GM12875 (cell line): ENCODE results near the gene PGAM2.
"Not testable (repeated sequence)": the region's sequence is repeated elsewhere in the genome, so short reads cannot be mapped to it uniquely, and the experiment has no call there.

Experiments
- H3K4me3 ChIP-seq: one replicate; pipeline ENCODE4 v1.5.1; 2011; ENCODE audit warnings: low read depth, low read length, control low read depth
- TF ChIP-seq, protein P1 (sequence below): IDR thresholded peaks from 2 replicates; pipeline ENCODE4 v1.5.1; 2011; ENCODE audit warnings: low read depth, mild to moderate bottlenecking, control low read depth, inconsistent platforms, low read length, moderate library complexity, borderline replicate concordance; ENCODE audit not compliant: insufficient read depth

Gene PGAM2

DNA sequence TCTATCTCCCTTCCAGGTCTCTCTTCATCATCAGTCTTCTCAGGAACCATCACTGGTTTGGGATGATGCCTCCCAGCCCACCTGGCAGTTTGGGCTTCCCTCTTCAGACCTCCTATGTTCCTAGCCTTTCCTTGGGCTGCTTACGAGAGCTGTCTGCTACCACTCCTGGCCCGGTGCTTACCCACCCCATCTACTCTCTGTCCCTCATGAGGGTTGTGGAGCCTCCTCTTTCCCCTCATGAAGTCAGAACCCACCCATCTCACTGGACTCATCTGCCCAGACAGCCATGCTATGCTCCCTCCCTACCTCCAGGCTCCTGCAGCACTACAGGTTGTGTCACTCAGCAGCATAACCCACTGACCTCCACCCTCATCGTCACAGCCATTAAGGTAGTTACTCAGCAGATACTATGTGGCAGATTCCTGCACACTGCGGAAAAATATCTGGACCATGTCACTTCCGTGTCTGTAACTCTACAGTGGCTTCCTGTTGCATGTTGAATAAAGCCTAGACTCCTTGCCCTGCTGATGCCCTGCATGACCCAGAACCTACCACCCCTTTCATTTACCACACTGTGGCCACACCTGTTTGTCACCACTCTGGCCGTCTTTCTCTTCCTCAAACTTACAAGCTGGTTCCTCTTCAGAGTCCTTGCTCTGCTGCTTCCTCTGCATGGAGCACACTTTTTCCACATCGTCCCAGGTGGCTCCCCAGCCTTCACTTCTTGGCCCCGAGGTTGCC is 18.9 kb downstream of the PGAM2 start:
- H3K4me3 ChIP-seq = peak overlapping the region; percentile 99
- TF ChIP-seq, protein P1, sequence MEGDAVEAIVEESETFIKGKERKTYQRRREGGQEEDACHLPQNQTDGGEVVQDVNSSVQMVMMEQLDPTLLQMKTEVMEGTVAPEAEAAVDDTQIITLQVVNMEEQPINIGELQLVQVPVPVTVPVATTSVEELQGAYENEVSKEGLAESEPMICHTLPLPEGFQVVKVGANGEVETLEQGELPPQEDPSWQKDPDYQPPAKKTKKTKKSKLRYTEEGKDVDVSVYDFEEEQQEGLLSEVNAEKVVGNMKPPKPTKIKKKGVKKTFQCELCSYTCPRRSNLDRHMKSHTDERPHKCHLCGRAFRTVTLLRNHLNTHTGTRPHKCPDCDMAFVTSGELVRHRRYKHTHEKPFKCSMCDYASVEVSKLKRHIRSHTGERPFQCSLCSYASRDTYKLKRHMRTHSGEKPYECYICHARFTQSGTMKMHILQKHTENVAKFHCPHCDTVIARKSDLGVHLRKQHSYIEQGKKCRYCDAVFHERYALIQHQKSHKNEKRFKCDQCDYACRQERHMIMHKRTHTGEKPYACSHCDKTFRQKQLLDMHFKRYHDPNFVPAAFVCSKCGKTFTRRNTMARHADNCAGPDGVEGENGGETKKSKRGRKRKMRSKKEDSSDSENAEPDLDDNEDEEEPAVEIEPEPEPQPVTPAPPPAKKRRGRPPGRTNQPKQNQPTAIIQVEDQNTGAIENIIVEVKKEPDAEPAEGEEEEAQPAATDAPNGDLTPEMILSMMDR = no peak

DNA sequence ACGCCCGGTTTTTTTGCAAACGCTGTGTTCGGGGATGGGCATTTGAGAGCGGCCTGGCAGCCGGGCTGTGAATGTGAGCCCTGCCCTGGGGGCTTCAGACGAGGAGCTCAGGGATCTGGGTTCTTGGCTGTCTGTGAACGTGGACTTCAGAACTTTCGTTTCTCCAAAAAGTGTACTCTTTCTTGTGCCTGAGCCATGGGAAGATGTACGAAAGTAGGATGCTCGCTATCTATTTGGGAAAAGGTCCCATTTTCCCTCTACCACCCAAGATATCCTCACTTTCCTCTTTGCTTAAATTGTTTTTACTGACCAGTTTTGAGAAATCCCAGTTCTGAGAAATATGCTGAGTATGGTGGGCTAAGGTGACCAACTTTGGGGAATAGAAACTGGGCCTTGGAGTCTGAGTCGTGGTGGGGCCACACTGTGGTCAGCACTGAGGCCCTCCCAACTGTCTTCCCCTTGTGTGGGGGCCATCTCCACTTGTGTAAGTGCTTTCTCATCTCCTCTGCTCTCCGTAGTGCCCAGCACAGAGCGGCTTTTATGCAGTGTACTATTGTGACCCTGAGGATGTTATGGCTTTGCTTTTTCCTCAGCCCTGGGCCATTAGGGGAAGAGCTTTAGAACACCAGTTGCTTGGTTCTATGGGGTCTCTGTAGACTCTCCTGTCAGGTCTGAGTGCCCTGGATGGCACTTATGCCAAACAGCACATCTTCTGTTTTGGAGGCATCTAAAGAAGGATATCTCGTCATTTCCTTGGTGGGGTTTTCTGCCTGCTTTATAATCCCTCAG is 19.9 kb downstream of the PGAM2 start:
- H3K4me3 ChIP-seq = peak overlapping the region; percentile 99
- TF ChIP-seq, protein P1 = no peak

DNA sequence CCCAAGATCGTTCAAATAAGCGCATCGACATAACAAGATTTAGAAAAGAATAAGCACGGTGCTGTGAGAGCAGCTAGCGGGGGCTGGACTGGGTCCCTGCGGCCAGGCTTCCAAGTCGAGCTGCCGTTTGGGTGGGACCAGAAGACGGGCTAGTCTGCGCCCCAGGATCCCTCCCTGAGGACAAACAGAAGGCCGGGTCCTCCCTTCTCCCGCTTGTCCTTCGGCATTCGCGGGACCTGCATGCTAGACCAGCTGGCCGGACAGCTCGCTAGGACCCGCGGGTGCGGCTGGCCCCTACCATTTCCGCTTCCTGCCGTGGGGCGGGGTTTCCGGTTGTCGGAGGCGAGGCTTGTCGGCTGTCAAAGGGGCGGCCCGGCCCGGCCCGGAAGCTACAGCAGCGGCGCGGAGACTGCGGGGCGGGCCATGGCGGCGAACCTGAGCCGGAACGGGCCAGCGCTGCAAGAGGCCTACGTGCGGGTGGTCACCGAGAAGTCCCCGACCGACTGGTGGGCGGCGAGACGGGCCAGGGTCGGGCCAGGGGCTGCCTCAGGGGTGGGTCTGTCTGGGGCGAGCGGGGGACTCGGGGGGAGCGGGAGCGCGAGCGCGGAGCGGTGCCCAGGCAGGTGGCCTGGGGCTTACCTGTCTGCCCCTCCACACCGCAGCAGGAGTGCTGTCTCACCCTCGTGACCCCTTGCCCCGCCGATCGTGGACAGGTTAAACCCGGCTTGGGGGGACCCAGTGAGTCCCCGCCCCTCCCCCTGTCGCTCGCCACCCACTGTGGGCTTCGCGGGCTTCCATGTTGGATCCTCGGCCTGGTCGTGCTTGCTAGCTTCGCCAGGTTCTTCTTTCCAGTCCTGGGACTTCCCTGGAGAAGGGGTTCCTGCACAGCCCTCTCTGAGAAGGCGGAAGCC is 20.8 kb downstream of the PGAM2 start, which contains the start of gene DBNL:
Gene DBNL (plus strand): TSS at position 388 of the 911 bp plus-strand sequence. CDS start 36 bp downstream, at position 424.
- TF ChIP-seq, protein P1 = no peak
- peak within 1 kb of the TSS; percentile 99 for H3K4me3 ChIP-seq

DNA sequence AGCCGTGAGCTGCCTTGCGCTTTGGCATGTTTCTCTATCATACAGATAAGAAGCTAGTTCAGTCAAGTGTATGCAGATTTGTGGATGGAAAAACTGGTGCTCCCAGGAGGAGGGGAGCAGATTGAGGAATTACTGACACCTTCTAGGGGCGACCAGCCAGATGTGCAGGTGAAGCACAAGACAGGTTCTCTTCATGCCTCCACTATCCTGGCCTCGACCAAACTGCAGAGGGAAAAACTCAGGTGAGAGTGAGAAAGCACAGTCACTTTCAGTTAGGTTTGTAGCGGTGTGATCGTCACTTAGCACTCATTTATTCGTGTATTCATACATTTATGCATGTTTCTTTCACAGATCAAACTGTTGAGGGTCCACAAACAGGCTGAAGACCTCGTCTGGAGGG is 21.5 kb downstream of the PGAM2 start:
- peak overlapping the region; percentile 99 for H3K4me3 ChIP-seq
- TF ChIP-seq, protein P1 = no peak

DNA sequence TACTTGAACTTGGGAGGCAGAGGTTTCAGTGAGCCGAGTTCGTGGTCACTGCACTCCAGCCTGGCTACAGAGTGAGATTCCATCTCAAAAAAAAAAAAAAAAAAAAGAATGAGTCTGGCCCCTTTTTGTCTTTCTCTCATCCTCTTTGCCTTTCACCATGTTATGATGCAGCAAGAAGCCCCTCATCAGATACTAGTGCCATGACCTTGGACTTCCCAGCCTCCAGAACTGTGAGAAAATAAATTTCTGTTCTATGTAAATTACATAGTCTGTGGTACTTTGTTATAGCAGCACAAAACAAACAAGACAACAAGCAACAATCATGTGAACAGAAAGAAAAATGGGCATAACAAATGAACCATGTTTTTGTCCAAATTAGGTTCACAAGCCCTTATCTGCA is 23.1 kb downstream of the PGAM2 start:
- TF ChIP-seq, protein P1 = no peak
- no peak overlapping the region for H3K4me3 ChIP-seq

DNA sequence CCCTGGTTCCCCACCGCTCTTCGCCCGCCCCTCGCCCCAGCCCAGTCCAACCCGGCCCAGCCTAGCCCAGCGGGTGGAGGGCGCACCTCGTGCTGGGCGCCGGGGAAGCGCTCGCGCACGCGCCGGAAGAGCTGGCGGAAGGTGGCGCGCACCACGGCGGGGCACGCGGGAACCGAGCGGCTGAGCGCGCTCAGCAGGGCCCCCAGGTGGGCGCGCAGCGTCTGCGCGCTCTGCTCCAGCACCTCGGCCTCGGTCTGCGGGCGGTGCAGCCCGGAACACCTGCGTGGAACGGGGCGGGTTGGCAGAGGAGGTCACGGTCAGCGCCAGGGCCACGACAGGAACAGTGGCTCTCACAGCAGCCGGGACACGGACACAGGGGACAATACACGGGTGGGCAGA is 24.9 kb downstream of the PGAM2 start:
- TF ChIP-seq, protein P1 = peak; percentile 51; the same call in 1 of the 2 replicates
- H3K4me3 ChIP-seq = peak overlapping the region; percentile 40

DNA sequence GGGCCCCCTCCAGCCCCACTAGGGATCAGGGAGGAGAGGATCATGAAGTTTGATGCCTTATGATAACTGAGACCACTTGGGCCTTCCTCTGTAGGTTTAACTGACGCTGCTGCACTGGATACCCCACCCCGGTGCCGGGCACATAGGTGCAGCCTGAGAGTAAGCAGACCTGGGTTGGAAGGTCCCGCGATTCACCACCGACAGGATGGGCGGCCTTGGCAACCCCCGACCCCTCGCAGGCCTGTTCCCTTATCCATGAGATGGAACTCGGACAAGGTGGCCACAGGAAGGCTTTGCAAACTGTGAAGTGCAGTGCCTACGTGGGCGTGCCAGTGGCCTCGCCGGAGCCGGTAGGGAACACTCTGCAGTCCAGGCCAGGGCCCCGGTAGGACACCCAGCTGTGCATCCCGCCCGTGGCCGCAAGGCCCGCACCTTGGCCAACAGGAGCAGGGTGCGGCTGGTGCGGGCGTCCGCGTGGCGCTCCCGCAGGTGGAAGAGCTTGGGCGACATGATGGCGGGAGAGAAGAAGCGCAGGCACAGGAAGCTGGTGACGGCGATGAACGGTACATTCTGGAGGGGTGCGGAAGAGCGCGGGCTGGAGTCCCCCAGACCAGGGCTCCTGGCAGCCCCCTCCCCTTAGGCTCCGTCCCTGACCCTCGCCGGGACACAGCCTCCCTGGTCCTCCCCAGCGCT is 25.4 kb downstream of the PGAM2 start:
- peak overlapping the region; percentile 10 for H3K4me3 ChIP-seq

DNA sequence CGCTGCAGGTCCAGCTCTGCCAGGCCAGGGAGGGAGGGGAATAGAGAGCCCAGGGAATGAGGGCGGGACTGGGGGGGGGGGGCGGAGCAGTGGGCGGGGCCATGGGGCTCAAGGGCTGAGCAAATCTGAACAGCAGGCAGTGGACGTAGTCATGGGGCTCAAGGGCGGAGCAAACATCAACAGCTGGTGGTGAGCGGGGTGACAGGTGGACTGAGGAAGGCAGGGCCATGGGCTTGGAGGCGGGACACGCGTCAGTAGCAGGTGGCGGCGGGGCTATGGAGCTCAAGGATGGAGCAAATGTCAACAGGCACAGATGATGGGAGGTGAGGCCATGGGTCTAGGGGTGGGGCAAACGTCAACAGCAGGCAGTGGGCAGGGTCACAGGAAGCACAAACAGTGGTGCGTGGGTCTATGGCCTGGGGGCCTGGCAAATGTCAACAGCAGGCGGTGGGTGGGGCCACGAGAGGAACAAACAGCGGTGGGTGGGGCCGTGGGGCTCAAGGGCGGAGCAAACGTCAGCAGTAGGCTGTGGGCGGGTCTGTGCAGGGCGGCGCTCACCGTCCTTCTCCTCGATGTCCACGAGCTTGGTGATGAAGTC is 26.3 kb downstream of the PGAM2 start:
- not testable (repeated sequence) for H3K4me3 ChIP-seq

DNA sequence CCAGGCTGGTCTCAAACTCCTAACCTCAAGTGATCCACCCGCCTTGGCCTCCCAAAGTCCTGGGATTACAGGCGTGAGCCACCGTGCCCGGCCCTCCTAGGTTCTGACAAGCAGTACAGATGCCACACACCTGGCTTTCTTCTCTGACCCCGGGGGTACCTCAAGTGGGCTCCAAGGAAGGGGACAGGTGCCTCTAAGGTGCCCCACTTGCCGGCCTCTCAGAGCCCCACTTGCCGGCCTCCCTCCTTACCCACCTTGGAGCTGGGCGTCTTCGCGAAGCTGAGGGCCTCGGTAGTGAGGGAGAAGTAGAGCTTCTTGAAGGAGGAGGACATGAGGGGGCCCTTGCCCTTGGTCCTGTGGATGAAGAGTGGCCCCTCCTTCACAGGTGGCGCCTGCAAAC is 26.8 kb downstream of the PGAM2 start:
- not testable (repeated sequence) for H3K4me3 ChIP-seq

DNA sequence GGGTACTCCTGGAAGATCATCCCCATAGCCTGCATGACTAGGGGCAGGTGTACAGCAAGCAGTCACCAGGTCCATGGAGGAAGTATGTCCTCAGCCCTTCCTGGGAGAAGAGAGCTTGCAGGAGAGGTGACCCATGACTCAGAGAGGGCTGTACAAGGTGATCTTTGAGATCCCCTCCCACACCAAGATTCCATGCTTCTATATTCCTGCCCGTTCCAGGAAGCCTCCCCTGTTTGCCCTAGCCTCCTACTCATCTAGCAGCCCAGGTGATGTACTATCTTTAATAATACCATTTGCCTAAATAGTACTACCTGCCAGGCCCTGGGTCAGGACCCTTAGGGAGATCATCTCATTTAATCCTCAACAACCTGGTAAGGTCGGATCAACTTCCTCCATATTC is 27.4 kb downstream of the PGAM2 start:
- H3K4me3 ChIP-seq = not testable (repeated sequence)
